ENCODE measurements around the gene EMC9.

EMC9 gene

DNA sequence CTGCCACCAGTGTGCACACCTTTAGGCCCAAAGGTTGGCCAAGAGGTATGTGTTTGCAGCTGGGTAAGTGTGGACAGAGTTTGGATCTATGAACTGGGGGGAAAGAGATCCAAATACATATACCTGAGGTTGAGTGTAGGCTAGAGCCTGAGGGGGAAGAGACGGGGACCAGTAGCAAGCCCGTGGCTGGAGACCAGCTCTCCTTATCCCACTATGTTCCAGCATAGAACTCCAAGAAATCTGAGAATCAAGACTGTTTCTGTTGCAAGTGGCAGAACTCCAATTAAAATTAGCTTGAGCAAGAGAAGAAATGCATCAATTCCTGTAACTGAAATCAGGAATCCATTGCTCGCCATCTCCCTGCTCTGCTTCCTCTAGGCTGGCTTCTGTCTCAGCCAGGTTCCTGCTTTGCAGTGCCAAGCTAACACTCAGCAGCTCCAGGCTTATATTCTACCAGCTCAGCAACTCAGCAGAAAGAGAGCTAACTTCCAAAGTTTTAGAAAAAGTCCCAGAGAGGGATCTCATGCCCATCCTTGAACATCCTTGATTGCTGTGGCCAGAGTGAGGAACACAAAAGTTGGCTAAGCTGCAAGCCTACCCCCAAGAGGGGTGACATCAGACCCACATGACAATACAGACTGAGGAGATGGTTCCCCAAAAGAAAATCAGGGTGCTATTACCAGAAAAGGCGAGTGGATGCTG lies 48.7 kb downstream of the EMC9 start:
- in situ Hi-C loops (cut with MboI; ENCODE audit: low sequenced_read_pairs): loop anchor here (5.0 kb wide), 1 partner anchor 35 kb away; no protein-coding TSS in a partner anchor

DNA sequence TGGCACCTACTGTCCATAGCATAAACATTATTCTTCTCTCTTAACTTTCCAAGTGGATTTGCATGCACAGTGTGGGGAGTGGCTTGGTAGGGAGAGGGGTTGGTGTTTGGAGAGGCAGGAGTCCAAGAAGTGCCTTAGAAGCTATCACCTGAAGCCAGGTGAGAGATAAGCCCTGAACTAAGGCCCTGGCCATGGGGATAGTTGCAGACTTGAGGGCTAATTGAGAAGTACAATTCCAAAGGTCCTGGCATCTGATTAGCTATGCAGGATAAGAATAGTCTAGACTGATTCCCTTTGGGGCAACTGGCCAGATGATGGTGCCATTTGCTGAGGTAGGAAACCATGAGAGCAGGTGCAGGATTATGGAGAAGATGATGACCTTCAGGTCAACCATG lies 49.3 kb downstream of the EMC9 start:
- in situ Hi-C loops (cut with MboI; ENCODE audit: low sequenced_read_pairs): loop anchor here (5.0 kb wide), 1 partner anchor 35 kb away; no protein-coding TSS in a partner anchor

DNA sequence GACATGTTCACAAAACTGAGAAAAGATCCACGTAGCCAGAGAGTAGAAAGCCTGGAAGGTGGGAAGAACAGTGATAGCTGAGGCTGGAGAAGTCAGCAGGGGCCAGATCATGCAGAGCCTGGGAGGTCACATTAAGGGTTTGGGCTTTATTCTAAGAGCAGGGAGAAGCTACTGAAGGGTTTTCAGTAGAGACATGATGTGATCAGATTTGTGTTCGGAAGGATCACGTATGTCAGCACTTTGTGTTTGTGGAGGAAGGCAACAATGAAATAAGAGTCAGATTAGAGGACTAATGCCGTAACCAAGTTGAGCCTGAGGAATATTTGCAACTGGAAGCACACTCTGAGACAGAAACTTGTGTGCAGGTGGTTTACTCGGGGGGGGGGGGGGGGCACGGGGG lies 51.5 kb downstream of the EMC9 start:
- in situ Hi-C loops (cut with MboI; ENCODE audit: low sequenced_read_pairs): loop anchor here (5.0 kb wide), 1 partner anchor 33 kb away; no protein-coding TSS in a partner anchor

Measured in HL-60/S4 (cell line).